ENCODE measurements around the gene SNTG2. TPM values are rescaled to one million over a fixed set of nuclear protein-coding genes. Genes with fewer than 3 reads are reported as not detected.

The SNTG2 gene
- total RNA-seq, 6 experiments from 2014 or later: not detected

- no peak for TF ChIP-seq POLR2A (IDR thresholded peaks at IDR 0.05)
- TF ChIP-seq CTCF (IDR thresholded peaks at IDR 0.05): no peak
- no peaks in the 10 kb centered on the region for H3K9me3 ChIP-seq
- intact Hi-C loops (cut with DNase I): no loop called here
- 64% methylated on average over 12 of the region's 12 CpGs for WGBS (ENCODE audit: insufficient coverage, low coverage, low lambda C conversion rate, missing lambda C conversion rate)
- H3K4me1 ChIP-seq: no peaks in the 10 kb centered on the region
- no peak overlapping the region for H3K4me3 ChIP-seq
- ATAC-seq (no peak), DNase-seq (no peak)
- no peak overlapping the region for H3K27ac ChIP-seq
- no peaks in the 10 kb centered on the region for H3K27me3 ChIP-seq
- H3K36me3 ChIP-seq: no peaks in the 10 kb centered on the region
These were observed 64.2 kb downstream of the SNTG2 start for GRCh38 chr2:1014802-1015201.

GRCh38 chr2:1016500-1016899 lies 65.9 kb downstream of the SNTG2 start:
- Histone ChIP-seq H3K27me3 (no peaks in the 10 kb centered on the region), H3K4me3 (no peak overlapping the region), H3K27ac (no peak overlapping the region), H3K36me3 (no peaks in the 10 kb centered on the region), H3K4me1 (no peaks in the 10 kb centered on the region), H3K9me3 (no peaks in the 10 kb centered on the region)
- no peak for DNase-seq
- TF ChIP-seq POLR2A (IDR thresholded peaks at IDR 0.05) (no peak), CTCF (IDR thresholded peaks at IDR 0.05) (no peak)
- no peak for ATAC-seq
- WGBS (ENCODE audit: insufficient coverage, low coverage, low lambda C conversion rate, missing lambda C conversion rate): 70% methylated on average over 8 of the region's 8 CpGs
- intact Hi-C loops (cut with DNase I): no loop called here

DNA sequence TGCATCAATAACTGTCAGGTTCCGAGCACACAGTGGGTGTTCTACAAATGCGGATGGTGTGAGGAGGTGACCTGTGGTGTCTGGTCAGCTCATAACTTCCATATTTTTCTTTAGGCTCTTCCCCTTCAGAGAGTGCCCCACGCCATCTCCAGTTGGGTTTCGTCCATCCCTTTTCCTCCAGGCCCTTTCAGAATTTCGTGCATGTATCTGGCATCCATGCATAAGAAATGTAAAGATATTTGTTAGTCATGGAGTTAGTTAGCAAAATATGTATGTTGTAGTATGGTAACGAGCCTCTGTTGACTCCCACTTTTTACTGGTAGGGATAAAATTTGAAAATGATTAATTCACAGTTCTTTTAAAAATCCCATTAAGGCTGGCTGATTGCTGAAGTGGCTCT lies 67.2 kb downstream of the SNTG2 start:
- H3K4me1 ChIP-seq: no peaks in the 10 kb centered on the region
- H3K9me3 ChIP-seq: no peaks in the 10 kb centered on the region
- intact Hi-C loops (cut with DNase I): no loop called here
- H3K4me3 ChIP-seq: no peak overlapping the region
- DNase-seq (no peak), ATAC-seq (no peak)
- no peaks in the 10 kb centered on the region for H3K36me3 ChIP-seq
- 42% methylated on average over 6 of the region's 6 CpGs for WGBS (ENCODE audit: insufficient coverage, low coverage, low lambda C conversion rate, missing lambda C conversion rate)
- no peak overlapping the region for H3K27ac ChIP-seq
- no peaks in the 10 kb centered on the region for H3K27me3 ChIP-seq
- TF ChIP-seq CTCF (IDR thresholded peaks at IDR 0.05) (no peak), POLR2A (IDR thresholded peaks at IDR 0.05) (no peak)

- WGBS (ENCODE audit: insufficient coverage, low coverage, low lambda C conversion rate, missing lambda C conversion rate): 19% methylated on average over 3 of the region's 3 CpGs
- Histone ChIP-seq H3K27ac (no peak overlapping the region), H3K36me3 (no peaks in the 10 kb centered on the region), H3K4me1 (no peaks in the 10 kb centered on the region), H3K9me3 (no peaks in the 10 kb centered on the region), H3K4me3 (no peak overlapping the region), H3K27me3 (no peaks in the 10 kb centered on the region)
- intact Hi-C loops (cut with DNase I): no loop called here
- no peak for ATAC-seq
- TF ChIP-seq POLR2A (IDR thresholded peaks at IDR 0.05): no peak
- TF ChIP-seq CTCF (IDR thresholded peaks at IDR 0.05): no peak
- no peak for DNase-seq
These were observed 69.6 kb downstream of the SNTG2 start for GRCh38 chr2:1020206-1020605.

DNA sequence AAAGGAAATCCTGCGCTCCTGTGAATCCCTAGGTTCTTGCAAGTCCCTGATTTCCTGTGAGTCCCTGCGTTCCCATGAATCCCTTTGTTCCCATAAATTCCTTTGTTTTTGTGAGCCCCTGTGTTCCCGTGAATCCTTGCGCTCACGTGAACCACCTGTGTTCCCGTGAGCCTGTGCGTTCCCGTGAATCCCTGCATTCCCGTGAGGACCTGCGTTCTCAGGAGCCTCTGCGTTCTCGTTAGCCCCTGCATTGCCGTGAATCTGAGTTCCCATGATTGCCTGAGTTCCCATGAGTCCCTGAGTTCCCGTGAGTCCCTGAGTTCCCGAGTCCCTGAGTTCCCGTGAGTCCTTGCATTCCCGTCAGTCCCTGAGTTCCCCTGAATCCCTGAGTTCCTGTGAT lies 71.5 kb downstream of the SNTG2 start:
- no peak overlapping the region for H3K4me3 ChIP-seq
- no peak for ATAC-seq
- no peaks in the 10 kb centered on the region for H3K27me3 ChIP-seq
- intact Hi-C loops (cut with DNase I): no loop called here
- H3K27ac ChIP-seq: no peak overlapping the region
- 74% methylated on average over 17 of the region's 17 CpGs for WGBS (ENCODE audit: insufficient coverage, low coverage, low lambda C conversion rate, missing lambda C conversion rate)
- no peaks in the 10 kb centered on the region for H3K36me3 ChIP-seq
- no peak for TF ChIP-seq CTCF (IDR thresholded peaks at IDR 0.05)
- TF ChIP-seq POLR2A (IDR thresholded peaks at IDR 0.05): no peak
- no peak for DNase-seq
- no peaks in the 10 kb centered on the region for H3K9me3 ChIP-seq
- no peaks in the 10 kb centered on the region for H3K4me1 ChIP-seq
